Caco-2 (cell line): ENCODE results near the gene PADI2. TPM values are rescaled to one million over a fixed set of nuclear protein-coding genes. Genes with fewer than 3 reads are reported as not detected.

ENCODE experiments used
- BruUV-seq: library from RNA; stranded (reverse); fragments of 400-500 nt; replicated peaks from 2 replicates; lab custom pipeline; 2021; lab: Mats Ljungman, UMichigan
- CTCF ChIA-PET: fragments of 300-600 bp; sonication (Branson Sonifier 250); formaldehyde crosslinking; loops from one replicate; lab custom pipeline; 2022; ENCODE audit warnings: antibody characterized with exemption; lab: Charles Lee
- POLR2A ChIA-PET: fragments of 300-600 bp; sonication (Branson Sonifier 250); formaldehyde crosslinking; loops from one replicate; lab custom pipeline; 2022; ENCODE audit warnings: antibody characterized with exemption; lab: Charles Lee
- DNase-seq, 2 experiments: peaks; one replicate each; pipeline versions ENCODE4 v3.0.0 to v3.0.0-alpha.2; 2020 to 2022
- H3K27me3 ChIP-seq: replicated peaks from 2 replicates; pipeline ENCODE4 v1.6.0; 2011; ENCODE audit warnings: low read length; ENCODE audit not compliant: control insufficient read depth, insufficient read depth
- H3K36me3 ChIP-seq: 2 replicates; pipeline ENCODE4 v1.5.1; 2011; ENCODE audit warnings: low read length; ENCODE audit not compliant: control insufficient read depth, insufficient read depth
- H3K4me1 ChIP-seq: fragments of 250-450 bp; sonication (Bioruptor Pico); 2 replicates; pipeline ENCODE4 v1.5.1; 2020; ENCODE audit warnings: mild to moderate bottlenecking
- H3K4me3 ChIP-seq: 2 replicates; pipeline ENCODE4 v1.5.1; 2011; ENCODE audit warnings: low read depth, mild to moderate bottlenecking, control low read depth, low read length
- H3K9me3 ChIP-seq: fragments of 250-450 bp; sonication (Bioruptor Pico); 2 replicates; pipeline ENCODE4 v1.5.1; 2020; ENCODE audit warnings: mild to moderate bottlenecking, moderate library complexity
- H3K27ac Mint-ChIP-seq: one replicate; pipeline ENCODE4 v1.8.0; 2022; ENCODE audit warnings: mixed read lengths; ENCODE audit not compliant: unreplicated experiment
- H3K27me3 Mint-ChIP-seq: one replicate; pipeline ENCODE4 v1.8.0; 2022; ENCODE audit warnings: mixed read lengths; ENCODE audit not compliant: insufficient read depth, unreplicated experiment
- H3K36me3 Mint-ChIP-seq: one replicate; pipeline ENCODE4 v1.8.0; 2022; ENCODE audit warnings: mild to moderate bottlenecking, mixed read lengths; ENCODE audit not compliant: insufficient read depth, unreplicated experiment
- H3K4me1 Mint-ChIP-seq: one replicate; pipeline ENCODE4 v1.8.0; 2022; ENCODE audit warnings: low read depth, mixed read lengths; ENCODE audit not compliant: unreplicated experiment
- H3K4me3 Mint-ChIP-seq: one replicate; pipeline ENCODE4 v1.8.0; 2022; ENCODE audit warnings: mild to moderate bottlenecking, moderate library complexity, mixed read lengths; ENCODE audit not compliant: unreplicated experiment
- H3K9me3 Mint-ChIP-seq: one replicate; pipeline ENCODE4 v1.8.0; 2022; ENCODE audit warnings: mixed read lengths; ENCODE audit not compliant: unreplicated experiment
- intact Hi-C: fragments of 100-400 bp; cut with micrococcal nuclease; formaldehyde crosslinking; loops from one replicate; pipeline ENCODE4 v1.10.0; 2022; ENCODE audit not compliant: unreplicated experiment
- total RNA-seq: library from RNA; stranded (reverse); gene quantifications from 2 replicates; pipeline ENCODE4 v1.2.3, GENCODE V29; 2022
- TF ChIP-seq, protein P1 (sequence below), 2 experiments: fragments of 200-600 bp in 1 of 2; IDR thresholded peaks; 1 replicate in 1 of 2; 2 replicates in 1 of 2; pipeline versions ENCODE4 v1.5.1 to v1.8.0; 2011 to 2022; ENCODE audit warnings: antibody characterized with exemption in 1 of 2, control low read depth in 1 of 2, inconsistent platforms in 1 of 2, low read depth in 1 of 2, low read length in 1 of 2, mild to moderate bottlenecking in 1 of 2, moderate library complexity in 1 of 2; ENCODE audit not compliant: insufficient read depth in 1 of 2, severe bottlenecking in 1 of 2, unreplicated experiment in 1 of 2

Gene PADI2
- total RNA-seq, 1 experiment from 2014 or later = 0.73 TPM

DNA sequence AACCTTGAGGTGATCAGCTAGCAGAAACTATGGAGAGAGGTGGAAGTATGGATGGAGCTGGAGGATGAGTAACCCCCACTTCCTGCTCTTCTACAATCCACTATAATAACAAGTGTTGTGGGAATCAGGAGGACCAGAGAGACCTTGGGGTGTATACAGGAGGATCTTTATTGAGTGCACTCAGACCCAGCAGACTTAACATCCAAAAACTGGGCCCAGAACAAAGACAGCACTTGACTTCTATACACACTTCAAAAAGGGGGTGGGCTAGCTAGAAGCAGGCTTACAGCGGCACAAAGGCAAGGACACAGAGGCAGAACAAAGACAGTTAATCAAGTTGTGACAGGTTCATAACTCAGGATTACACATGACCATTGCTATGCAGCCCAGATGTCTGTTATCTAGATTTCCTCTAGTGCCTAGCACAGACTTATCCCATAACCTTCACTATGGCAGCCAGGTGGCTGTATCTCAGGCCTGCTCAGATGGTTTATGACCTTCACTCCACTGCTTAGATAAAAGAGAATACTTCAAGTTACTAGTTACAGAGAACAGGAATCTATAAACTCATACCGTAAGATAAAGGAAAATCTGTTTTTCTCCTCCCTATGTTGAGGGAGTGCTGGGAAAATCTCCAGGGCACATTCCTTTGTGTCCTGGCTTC lies 36.1 kb upstream of the PADI2 start:
- DNase-seq = no peak
- POLR2A ChIA-PET = no interaction called here

DNA sequence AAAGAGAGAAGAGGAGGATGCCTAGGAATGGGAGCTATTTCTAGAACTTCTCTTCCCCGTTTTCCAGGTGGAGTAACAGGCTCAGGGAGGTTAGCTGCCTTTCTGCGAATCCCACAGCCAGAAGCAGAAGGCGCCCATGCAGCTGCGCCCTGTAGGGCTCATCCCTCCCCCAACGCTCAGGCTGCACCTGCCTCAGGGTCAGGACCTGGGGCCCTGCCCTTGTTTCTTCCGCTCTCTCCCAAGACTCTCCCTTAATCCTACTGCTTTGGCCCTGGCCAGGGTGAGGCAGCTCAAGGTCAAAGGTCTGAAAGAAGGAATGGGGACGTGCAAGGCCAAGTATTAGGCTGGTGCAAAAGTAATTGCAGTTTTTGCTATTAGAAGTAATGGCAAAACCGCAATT lies 30.5 kb upstream of the PADI2 start:
- POLR2A ChIA-PET = no interaction called here
- intact Hi-C loops = loop anchor here (10.0 kb wide), 1 partner anchor 45 kb away; no protein-coding TSS in a partner anchor

More for the DNA sequence above, 36.1 kb upstream of the PADI2 start:
- no peak overlapping the region for H3K4me3 ChIP-seq
- TF ChIP-seq, protein P1, sequence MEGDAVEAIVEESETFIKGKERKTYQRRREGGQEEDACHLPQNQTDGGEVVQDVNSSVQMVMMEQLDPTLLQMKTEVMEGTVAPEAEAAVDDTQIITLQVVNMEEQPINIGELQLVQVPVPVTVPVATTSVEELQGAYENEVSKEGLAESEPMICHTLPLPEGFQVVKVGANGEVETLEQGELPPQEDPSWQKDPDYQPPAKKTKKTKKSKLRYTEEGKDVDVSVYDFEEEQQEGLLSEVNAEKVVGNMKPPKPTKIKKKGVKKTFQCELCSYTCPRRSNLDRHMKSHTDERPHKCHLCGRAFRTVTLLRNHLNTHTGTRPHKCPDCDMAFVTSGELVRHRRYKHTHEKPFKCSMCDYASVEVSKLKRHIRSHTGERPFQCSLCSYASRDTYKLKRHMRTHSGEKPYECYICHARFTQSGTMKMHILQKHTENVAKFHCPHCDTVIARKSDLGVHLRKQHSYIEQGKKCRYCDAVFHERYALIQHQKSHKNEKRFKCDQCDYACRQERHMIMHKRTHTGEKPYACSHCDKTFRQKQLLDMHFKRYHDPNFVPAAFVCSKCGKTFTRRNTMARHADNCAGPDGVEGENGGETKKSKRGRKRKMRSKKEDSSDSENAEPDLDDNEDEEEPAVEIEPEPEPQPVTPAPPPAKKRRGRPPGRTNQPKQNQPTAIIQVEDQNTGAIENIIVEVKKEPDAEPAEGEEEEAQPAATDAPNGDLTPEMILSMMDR (IDR thresholded peaks at IDR 0.05; ENCODE audit: insufficient read depth in 1 of 2, low read depth in 1 of 2, low read length in 1 of 2, severe bottlenecking in 1 of 2, unreplicated experiment in 1 of 2) = no peak
- H3K36me3 ChIP-seq = no peaks in the 10 kb centered on the region
- peaks cover 6% of the 10 kb centered on the region for H3K36me3 Mint-ChIP-seq
- H3K4me1 ChIP-seq = no peaks in the 10 kb centered on the region
- H3K27me3 Mint-ChIP-seq = no peaks in the 10 kb centered on the region
- no peak overlapping the region for H3K4me3 Mint-ChIP-seq
- H3K27ac Mint-ChIP-seq = no peak overlapping the region
- CTCF ChIA-PET = no interaction called here
- BruUV-seq = no TSS peak
- peaks cover 44% of the 10 kb centered on the region for H3K9me3 Mint-ChIP-seq
- peaks cover 15% of the 10 kb centered on the region for H3K9me3 ChIP-seq
- no peaks in the 10 kb centered on the region for H3K27me3 ChIP-seq
- intact Hi-C loops = no loop called here
- no peaks in the 10 kb centered on the region for H3K4me1 Mint-ChIP-seq

DNA sequence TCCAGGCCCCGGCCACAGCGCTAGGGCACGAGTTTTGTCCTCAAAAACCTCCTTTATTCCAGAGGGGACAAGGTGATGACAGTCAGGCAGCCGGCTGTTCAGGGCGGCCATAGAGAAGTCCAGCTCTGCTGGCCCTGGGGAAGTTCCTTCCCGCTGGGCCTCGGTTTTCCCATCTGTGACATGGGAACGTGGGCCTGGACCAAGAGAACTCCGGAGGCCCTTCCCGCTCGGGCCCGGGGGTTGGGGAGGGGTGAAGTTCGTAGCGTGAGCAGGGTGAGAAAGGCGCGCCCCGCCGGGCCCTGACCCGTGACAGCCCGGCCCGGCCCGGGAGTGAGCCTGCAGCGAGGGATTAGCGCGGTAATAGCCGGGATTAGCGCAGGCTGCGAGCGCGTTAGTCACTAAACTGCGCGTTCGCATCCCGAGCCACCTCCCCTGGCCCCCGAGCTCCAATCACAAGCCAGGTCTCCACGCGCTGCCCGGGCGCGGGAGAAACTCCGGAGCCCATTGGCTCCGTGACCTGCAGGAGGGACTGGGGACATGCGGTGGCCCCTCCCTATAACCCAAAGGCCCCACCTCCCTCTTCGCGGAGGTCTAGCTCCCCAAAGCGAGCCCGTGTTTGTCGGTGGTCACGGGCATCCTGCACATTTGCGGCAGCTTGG lies 29.8 kb upstream of the PADI2 start:
- Histone ChIP-seq H3K36me3 (no peaks in the 10 kb centered on the region), H3K27me3 (no peaks in the 10 kb centered on the region), H3K4me3 (no peak overlapping the region), H3K4me1 (no peaks in the 10 kb centered on the region), H3K9me3 (peaks cover 5% of the 10 kb centered on the region)
- TF ChIP-seq, protein P1 (IDR thresholded peaks at IDR 0.05; ENCODE audit: insufficient read depth in 1 of 2, low read depth in 1 of 2, low read length in 1 of 2, severe bottlenecking in 1 of 2, unreplicated experiment in 1 of 2) = no peak
- peaks cover 27% of the 10 kb centered on the region for H3K9me3 Mint-ChIP-seq
- H3K4me1 Mint-ChIP-seq = no peaks in the 10 kb centered on the region
- no TSS peak for BruUV-seq
- POLR2A ChIA-PET = no interaction called here
- no peaks in the 10 kb centered on the region for H3K27me3 Mint-ChIP-seq
- DNase-seq = no peak
- intact Hi-C loops = loop anchor here (10.0 kb wide), 1 partner anchor 46 kb away; no protein-coding TSS in a partner anchor
- H3K4me3 Mint-ChIP-seq = no peak overlapping the region
- H3K36me3 Mint-ChIP-seq = peaks cover 6% of the 10 kb centered on the region
- H3K27ac Mint-ChIP-seq = no peak overlapping the region
- CTCF ChIA-PET = no interaction called here

More for the DNA sequence above, 30.5 kb upstream of the PADI2 start:
- H3K27ac Mint-ChIP-seq = no peak overlapping the region
- CTCF ChIA-PET = no interaction called here
- TF ChIP-seq, protein P1 (IDR thresholded peaks at IDR 0.05; ENCODE audit: insufficient read depth in 1 of 2, low read depth in 1 of 2, low read length in 1 of 2, severe bottlenecking in 1 of 2, unreplicated experiment in 1 of 2) = no peak
- Histone ChIP-seq H3K36me3 (no peaks in the 10 kb centered on the region), H3K4me3 (no peak overlapping the region), H3K4me1 (no peaks in the 10 kb centered on the region), H3K9me3 (peaks cover 5% of the 10 kb centered on the region), H3K27me3 (no peaks in the 10 kb centered on the region)
- H3K4me3 Mint-ChIP-seq = no peak overlapping the region
- peaks cover 6% of the 10 kb centered on the region for H3K36me3 Mint-ChIP-seq
- peaks cover 27% of the 10 kb centered on the region for H3K9me3 Mint-ChIP-seq
- no peaks in the 10 kb centered on the region for H3K4me1 Mint-ChIP-seq
- no peak for DNase-seq
- no peaks in the 10 kb centered on the region for H3K27me3 Mint-ChIP-seq
- BruUV-seq = no TSS peak
